GM12891 (cell line): ENCODE measurements around the gene DIP2C.

Experiments
- POLR2A ChIP-seq: IDR thresholded peaks from 2 replicates; pipeline ENCODE4 v1.6.1; 2011; ENCODE audit warnings: low read depth, low read length, control low read depth
- POLR2AphosphoS5 ChIP-seq: IDR thresholded peaks from 2 replicates; pipeline ENCODE4 v1.6.1; 2011; ENCODE audit warnings: low read depth, low read length, control low read depth
- SPI1 ChIP-seq: IDR thresholded peaks from 2 replicates; pipeline ENCODE4 v1.6.1; 2011; ENCODE audit warnings: low read depth, low read length, control low read depth
- TAF1 ChIP-seq: IDR thresholded peaks from 2 replicates; pipeline ENCODE4 v1.6.1; 2011; ENCODE audit warnings: low read depth, low read length, control low read depth

DNA sequence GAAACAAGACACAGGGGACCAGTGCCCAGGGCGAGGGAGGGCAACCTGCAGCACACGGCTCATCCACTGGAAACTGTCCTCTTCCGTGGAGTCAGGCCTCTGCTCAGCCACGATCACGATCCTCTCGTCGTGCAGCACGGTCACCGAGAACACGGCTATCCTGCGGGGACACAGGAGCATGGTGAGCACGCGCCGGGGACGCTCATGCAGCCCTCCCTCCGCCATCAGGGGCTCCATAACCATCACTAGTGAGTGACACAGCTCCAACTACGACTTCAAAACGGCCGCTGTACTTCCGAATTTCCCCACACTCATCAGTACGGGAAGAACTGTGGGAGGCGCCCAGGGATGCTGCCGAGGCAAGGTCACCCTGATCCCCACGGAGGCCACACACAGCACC lies 326.3 kb downstream of the DIP2C start:
- TF ChIP-seq POLR2A (no peak), TAF1 (no peak), POLR2AphosphoS5 (no peak), SPI1 (no peak)
